Ishikawa (cell line): Measurements from ENCODE around the gene ZSWIM6.

Experiments used
- CEBPB ChIP-seq: IDR thresholded peaks from 2 replicates; pipeline ENCODE4 v1.6.1; 2012
- CREB1 ChIP-seq: IDR thresholded peaks from 2 replicates; pipeline ENCODE4 v1.6.1; 2012; ENCODE audit warnings: low read depth
- EP300 ChIP-seq: IDR thresholded peaks from 2 replicates; pipeline ENCODE4 v1.6.1; 2012; ENCODE audit warnings: borderline replicate concordance
- FOXM1 ChIP-seq: IDR thresholded peaks from 2 replicates; pipeline ENCODE4 v1.6.1; 2012; ENCODE audit warnings: low read depth, borderline replicate concordance
- MAX ChIP-seq: IDR thresholded peaks from 2 replicates; pipeline ENCODE4 v1.6.1; 2012
- REST ChIP-seq: IDR thresholded peaks from 2 replicates; pipeline ENCODE4 v1.6.1; 2012; ENCODE audit warnings: low read depth, mild to moderate bottlenecking
- TAF1 ChIP-seq: IDR thresholded peaks from 2 replicates; pipeline ENCODE4 v1.6.1; 2012; ENCODE audit warnings: low read depth, mild to moderate bottlenecking
- YY1 ChIP-seq: IDR thresholded peaks from 2 replicates; pipeline ENCODE4 v1.6.1; 2012; ENCODE audit warnings: low read depth

- TF ChIP-seq CREB1 = no peak
- no peak for TF ChIP-seq TAF1
- no peak for TF ChIP-seq MAX
- TF ChIP-seq FOXM1 = no peak
- no peak for TF ChIP-seq EP300
- TF ChIP-seq CEBPB = no peak
- no peak for TF ChIP-seq REST
- no peak for TF ChIP-seq YY1
Measured at GRCh38 chr5:61505281-61505680, 173.2 kb downstream of the ZSWIM6 start.
